Measurements from ENCODE around the gene ELAC1.
"Not testable (repeated sequence)": the region's sequence is repeated elsewhere in the genome, so short reads cannot be mapped to it uniquely, and the experiment has no call there.

The ELAC1 gene, protein sequence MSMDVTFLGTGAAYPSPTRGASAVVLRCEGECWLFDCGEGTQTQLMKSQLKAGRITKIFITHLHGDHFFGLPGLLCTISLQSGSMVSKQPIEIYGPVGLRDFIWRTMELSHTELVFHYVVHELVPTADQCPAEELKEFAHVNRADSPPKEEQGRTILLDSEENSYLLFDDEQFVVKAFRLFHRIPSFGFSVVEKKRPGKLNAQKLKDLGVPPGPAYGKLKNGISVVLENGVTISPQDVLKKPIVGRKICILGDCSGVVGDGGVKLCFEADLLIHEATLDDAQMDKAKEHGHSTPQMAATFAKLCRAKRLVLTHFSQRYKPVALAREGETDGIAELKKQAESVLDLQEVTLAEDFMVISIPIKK

DNA sequence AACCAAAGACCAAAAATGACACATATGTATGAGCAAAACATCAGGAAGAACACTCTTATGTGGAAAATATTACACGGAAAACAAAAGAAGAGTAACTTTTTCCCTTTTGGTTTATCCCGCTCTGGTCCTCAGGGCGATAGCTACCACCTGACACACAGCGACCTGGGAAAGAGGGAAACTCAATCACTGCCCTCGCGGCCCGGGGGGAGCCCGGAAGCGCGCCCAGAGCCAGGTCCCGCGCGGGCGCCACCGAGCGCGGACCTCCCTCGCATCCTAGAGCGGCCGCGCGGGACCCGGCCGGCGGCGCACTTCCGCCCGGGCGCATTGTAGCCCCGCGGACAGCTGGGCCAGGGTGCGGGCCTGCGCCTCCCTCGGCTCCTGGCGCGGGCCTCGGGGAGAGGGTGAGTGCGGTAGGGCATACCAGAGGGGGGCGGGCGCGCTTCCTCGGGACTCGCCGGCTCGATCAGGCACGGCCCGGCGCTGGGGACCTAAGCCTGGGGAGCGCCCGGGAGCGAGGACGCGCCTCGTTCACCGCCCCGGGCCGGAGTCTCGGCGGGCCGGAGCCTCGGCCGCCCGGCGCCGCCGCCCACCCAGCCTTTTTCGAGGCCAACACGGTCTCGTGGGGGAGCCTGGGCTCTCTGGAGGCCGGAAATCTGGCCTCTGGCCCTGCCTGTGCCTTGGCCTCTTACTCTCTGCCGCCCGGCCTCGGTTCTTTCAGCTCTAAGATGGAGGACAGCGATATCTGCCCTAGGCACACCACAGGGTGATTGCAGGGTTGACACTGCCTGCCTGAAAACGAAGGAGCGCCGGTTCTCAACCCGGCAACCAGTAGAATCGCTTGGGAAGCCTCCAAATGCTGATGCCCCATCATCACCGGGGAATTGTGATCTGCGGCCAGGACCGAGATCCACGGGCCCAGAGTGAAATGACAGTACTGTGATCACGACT lies at the start of gene ELAC1:
ELAC1 (plus strand) TSS at position 327 of the 948 bp plus-strand sequence. CDS start 6,365 bp downstream, outside the sequence.
- DNase-seq, result peak; percentile 30

DNA sequence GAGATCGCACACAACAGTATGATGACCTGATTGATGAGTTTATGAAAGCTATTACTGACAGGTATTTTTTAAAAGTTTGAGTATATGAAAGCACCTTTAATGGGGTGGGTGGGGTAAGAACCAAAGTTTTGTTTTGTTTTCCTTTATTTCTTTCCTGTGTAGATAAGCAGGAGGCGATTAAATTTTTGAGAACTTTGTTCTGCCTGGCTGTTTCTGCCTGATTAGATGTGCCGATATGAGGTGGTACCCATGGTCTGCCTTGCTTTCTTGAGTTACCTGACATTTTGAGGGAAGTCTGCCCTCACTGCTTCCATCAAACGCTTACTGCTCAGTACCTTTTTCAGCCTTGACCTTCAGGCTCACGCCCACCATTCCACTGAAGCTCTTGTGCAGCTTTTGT lies 49.7 kb upstream of the ELAC1 start:
- no peak for DNase-seq

DNA sequence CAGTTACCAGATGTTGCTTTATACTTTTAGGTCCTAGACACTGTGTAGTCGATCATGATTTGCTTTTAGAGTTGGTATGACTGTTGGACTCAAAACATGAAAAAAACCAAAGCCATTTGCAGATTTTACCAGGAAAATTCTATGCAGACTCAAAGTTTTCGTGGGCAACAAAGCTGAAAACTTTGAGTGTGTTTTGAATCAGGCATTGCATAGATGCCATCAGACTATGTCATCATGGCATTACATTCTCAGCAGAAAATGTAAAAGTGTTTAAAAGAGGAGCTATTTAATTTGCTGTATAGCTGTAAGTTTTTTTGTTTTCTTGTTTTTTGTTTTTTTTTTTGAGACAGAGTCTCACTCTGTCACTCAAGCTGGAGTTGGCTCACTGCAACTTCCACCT lies 43.5 kb upstream of the ELAC1 start:
- DNase-seq, result no peak

DNA sequence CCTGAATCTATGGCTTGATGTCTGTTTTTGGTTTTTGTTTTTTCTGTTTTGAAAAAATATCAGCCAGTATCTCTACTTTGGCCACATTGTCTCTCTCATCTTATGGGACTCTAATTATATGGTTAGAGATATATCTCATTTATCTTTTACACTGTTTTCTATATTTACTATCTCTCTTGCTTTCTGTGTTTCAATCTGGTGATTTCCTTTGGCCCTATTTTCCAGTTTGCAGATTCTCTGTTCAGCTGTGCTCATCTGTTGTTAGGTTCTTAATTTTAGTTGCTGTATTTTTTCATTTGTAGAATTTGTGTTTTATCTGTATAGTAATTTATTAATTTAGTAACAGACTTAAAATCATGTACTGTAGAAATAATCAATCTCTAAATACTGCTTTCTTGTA lies 41.3 kb upstream of the ELAC1 start:
- no peak for DNase-seq

DNA sequence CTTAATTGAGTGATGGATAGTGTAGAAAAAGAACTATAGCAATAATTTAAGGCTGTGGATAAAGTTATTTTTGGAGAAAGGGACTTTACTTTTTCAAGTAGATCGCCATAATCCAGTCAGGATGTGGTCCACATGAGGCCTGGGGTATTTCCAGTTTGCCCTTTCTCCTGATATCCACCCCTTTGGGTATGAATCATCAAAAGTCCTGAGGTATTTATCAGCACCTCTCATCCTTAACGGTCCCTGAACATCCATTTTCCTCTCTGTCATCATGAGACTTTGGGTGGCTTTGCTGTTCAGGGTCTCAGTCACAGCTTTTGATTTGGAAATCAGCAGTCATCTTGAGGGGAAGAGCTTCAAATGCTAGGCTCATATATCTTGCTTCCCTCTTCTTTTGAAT lies 39.3 kb upstream of the ELAC1 start:
- DNase-seq, result no peak

DNA sequence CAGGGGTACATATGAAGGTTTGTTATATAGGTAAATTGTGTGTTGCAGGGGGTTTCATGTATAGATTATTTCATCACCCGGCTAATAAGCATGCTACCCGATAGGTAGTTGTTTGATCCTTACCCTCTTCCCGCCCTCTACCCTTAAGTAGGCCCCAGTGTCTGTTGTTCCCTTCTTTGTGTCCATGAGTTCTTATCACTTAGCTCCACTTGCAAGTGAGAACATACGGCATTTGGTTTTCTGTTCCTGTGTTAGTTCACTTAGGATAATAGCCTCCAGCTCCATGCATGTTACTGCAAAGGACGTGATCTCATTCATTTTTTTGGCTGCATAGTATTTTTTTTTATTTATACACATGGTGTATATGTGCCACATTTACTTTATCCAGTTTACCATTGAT lies 34.2 kb upstream of the ELAC1 start:
- no peak for DNase-seq

DNA sequence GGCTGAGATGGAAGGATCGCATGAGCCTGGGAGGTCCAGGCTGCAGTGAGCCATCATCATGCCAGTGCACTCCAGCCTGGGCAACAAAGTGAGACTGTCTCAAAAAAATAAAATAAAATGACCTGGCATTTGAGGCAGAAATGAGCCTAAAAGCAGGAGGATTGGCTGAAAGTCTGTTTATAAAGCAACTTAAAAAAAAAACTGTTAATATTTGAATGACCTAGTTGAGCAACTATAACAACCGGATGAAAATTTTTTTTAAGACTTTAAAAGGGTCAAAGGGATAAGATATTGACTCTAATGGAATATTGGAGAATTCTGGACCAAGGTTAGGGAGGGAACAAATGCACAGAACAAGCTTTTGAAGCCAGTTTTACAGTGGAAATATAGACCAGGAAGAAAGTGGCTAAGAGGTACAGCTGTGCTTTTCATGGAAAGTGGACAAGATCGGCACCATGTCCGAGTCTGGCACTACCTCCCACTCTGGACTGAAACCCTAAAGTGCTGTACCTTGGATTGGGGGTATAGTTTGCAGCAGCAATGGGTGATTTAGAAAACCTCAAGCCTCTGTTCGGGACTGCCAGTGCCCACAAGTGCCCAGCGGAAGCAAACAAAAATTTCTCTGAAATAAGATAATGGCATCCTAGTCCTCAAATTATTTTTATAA lies 33.2 kb upstream of the ELAC1 start:
- no peak for DNase-seq

DNA sequence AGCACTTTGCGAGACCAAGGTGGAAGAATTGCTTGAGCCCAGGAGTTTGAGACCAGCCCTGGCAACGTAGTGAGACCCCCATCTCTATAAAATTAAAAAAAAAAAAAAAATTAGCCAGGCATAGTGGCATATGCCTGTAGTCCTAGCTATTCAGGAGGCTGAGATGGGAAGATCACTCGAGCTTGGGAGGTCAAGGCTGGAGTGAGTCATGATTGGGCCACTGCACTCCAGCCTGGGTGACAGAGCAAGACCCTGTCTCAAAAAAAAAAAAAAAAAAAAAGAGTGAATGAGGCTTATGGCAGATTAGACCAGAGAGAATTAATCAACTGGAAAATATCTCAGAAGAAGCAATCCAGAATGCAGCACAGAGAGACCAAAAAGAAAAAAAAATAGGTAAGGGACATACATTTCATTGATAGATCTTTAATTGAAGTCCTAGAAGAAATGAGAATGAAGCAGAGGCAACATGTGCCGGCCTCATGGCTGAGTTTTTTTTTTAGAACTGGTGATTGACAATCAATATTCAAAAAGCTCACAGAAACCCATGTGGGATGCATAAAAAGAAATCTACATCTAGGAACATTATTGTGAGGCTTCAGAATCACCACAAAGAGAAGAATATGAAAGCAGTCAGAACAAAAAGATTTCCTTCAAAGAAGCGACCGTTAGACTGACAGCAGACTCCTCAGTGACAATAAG lies 32.2 kb upstream of the ELAC1 start:
- no peak for DNase-seq

DNA sequence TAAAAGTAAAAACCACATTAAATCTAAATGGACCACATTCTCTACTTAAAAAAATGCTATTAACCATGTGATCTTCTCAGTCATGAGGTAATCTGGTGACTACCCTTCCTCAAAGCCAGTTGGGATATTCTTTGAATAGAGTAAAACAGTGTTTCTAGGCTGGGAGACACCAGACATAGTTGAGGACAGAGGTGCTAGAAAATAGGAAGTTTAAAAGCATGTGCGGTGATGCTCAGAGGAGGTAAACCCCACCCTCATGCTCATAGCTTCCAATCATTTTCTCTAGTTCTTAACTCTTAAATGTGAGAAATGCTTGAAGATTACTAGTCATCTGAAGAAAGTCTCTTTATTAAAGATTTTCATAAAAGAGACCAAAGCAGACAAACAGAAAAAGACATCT lies 30.7 kb upstream of the ELAC1 start:
- no peak for DNase-seq

DNA sequence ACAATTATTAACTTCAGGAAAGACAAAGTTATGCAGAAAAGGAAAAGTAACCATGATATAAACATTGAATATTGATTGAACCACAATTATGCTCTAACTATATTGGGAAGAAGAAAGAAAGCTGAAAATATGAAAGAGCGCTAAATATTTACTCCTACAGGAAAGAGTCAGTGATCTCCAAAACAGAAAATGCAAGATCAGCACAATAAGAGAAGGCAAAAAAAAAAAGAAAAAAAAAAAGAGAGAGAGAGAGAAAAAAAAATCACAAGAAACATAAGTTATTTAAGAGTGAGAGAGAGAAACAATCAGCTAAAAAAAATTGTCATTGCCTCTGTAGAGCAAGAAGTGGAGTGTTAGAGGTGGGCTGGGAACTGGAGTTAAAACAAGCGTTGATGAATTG lies 28.9 kb upstream of the ELAC1 start:
- no peak for DNase-seq

DNA sequence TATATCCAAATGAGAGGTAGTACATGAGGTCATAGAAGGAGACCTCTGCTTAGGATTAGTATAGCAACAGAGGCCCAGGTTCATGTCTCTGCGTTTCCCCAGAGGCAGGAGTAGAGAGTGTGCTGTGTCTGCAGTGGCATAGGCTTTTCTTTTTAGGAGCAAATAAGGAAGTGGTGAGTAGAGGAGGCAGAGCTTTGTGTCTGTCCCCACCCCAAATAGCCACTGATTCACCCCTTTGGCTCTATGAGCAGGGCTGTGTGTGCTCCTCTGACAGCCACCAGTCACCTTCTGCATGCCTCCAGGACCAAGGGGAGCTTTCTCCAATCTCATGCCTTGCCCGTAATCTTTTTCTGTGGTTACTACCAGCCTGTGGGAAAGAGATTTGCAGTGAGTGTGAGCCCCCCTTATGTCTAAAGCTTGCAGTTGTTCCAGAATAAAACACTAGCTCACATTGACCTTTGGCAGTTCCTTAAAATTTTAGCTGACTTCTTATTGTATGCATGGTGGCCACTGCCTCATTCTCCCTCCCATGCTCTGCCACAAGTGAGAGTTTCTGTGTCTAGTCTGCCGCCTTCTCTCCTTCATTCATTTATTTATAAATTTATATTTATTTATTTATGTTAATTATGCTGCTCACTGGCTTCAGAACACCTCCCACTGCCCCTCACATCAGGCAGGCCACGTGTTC lies 23.5 kb upstream of the ELAC1 start:
- DNase-seq, result no peak

DNA sequence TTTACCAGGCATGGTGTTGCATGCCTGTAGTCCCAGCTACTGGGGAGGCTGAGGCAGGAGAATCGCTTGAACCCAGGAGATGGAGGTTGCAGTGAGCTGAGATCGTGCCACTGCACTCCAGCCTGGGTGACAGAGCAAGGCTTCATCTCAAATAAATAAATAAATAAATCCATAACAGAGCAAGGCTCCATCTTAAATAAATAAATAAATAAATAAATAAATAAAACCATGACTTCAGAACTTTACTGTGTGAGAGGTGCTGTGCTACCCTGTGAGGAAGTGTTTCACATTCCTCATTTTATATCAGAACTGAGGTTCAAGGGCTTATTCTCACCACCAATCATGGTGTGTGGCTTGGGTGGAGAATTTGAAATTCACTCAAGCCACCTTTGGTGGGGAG lies 21.9 kb upstream of the ELAC1 start:
- DNase-seq, result not testable (repeated sequence)

DNA sequence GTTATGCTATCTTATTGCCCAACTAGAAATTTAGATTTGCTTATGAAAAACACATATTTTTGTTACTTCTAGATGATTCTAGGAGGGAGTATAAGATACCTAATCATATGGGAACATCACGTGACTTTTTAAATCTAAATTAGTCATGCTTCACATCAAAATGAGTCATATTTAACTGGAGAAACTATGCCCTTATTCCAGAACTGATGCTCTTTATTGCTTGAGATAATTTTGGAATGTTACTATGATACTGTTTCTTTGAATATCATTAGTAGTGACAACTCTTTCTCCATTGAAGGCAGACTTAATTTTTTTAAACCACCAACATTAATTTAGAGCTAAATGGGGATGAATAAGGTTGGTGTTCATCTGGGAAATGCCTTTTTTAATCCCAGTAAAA lies 19.9 kb upstream of the ELAC1 start:
- DNase-seq, result no peak

DNA sequence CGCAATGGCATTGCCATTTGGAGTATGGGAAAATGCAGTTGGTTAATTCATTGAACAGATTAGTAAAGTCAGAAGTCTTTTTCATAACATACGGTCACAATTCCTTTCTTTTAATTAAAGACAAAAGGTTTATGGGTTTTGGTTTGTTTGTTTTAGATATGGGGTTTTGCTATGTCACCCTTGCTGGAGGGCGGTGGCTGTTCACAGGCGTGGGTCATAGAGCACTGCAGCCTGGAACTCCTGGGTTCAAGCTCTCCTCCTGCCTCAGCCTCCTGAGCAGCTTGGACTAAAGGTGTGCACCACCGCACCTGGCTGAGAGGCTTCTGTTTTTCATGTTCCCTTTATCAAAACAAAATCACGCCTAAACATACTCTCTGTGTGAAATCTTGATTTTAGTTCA lies 18.7 kb upstream of the ELAC1 start:
- no peak for DNase-seq

DNA sequence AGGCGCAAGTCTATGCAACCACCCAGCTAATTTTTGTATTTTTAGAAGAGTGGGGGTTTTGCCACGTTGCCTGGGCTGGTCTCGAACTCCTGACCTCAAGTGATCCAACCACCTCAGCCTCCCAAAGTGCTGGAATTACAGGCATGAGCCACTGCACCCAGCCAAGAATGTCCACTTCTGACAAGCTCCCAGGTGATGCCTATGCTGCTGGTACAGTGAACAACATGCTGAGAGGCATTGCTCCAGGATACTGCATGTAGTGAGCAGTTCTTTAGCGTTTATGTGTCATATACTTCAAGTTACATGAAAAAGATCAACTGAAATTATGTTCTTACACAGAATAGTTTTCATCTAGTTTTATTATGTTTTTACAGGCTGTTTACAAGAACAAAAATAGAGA lies 17.2 kb upstream of the ELAC1 start:
- no peak for DNase-seq

DNA sequence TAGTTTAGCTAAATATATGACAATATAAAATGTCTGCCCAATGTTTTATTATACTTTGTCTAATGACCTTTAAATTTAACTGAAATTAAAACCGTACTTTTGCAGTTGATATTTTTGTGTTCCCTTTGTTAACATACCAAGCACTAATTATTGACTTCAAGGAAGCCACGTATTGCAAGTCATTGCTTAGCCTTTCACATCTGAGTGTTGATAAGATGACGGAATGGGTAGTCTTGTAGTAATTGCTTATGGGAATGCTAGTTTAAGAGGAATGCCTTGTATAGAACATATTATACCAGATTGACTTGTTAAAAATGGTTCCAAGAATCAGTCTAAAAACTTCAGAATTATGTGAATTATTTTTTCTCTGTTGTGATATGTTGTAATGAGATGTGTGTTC lies 14.0 kb upstream of the ELAC1 start:
- no peak for DNase-seq

DNA sequence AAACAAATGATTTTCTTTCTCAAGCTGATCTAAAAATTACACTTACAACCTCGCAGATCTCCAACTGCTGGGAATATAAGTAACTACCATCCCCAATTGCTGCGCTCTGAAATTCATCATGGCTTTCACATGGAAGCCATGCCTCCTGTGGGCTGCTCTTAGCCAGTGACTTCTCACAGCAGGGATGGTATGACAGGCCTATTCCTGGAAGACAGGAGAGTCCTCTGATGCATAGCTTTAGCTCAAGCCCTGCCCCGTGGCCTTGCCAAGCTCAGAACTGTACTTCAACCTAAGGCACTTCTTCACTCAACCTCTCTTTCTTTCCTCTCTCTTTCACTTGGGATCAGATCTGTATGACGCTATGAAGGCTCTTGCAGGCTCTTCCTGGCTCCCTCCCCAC lies 12.6 kb upstream of the ELAC1 start:
- DNase-seq, result no peak

DNA sequence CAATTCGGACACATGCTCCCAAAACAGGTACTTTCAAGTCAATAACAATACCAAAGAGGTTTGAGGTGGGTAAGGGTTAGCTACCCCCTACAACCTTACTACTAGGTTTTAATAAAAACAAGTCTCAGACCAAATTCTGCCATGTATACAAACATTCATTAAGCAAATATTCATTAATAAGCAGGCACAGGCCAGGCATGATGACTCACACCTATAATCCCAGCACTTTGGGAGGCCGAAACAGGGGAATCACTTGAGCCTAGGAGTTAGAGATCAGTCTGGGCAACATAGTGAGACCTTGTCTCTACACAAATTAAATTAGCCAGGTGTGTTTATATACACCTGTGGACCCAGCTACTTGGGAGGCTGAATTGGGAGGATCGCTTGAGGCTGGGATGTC lies 11.7 kb upstream of the ELAC1 start:
- no peak for DNase-seq

DNA sequence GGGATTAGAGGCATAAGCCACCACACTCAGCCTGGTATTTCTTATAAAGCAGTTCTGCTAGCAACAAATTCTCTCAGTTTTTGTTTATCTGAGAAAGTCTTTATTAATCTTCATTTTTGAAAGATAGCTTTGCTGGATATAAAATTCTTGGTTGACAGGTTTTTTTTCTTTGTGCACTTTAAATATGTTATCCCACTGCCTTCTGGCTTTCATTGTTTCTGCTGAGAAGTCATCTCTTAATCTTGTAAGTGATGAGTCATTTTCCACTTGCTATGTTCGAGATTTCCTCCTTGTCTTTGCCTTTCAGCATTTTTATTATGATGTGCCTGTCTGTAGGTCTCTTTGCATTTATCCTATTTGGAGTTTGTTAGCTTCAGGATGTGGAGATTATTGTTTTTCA lies 5.9 kb upstream of the ELAC1 start:
- no peak for DNase-seq

DNA sequence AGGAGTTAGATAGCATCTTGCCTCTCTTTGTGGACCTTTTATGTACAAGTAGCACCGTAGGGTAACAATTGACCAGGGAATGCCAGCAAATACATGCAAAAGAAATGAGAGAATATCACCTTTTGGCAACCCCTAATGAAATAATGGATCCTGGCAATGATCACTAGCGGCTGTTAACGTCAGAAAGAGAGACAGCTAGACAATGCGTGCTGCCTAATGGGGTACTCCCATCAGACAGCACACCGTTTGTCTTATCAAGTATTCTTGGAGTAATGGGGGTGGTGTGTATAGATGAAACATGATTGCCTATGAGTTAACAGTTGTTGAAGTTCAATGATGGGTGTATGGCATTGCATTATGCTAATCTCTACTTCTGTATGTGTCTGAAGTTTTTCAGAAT lies 1.6 kb downstream of the ELAC1 start:
- no peak for DNase-seq

DNA sequence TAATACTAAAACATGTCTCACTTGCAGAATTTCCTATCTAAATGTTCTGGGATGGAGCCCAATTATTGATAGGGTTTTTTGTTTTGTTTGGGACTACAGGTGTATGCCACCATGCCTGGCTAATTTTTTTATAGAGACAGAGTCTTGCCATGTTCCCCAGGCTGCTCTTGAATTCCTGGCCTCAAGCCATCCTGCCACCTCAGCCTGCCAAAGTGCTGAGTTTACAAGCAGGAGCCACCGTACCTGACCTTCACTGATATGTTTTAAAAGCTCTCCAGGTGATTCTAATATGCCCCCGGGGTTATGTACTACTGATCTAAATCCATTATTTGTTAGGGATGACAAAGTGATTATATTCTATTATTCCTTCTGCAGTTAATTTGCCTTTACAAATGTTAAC lies 2.2 kb downstream of the ELAC1 start:
- no peak for DNase-seq

DNA sequence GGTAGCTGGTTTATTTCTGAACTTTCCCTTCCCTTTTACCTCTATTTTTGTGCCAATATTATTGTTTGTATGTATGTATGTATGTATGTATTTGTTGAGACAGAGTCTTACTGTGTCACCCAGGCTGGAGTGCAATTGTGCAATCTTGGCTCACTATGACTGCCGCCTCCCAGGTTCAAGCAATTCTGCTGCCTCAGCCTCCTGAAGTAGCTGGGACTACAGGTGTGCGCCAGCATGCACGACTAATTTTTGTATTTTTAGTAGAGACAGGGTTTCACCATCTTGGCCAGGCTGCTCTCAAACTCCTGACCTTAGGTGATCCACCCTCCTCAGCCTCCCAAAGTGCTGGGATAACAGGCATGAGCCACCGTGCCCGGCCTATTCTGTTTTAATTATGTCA lies 4.6 kb downstream of the ELAC1 start:
- not testable (repeated sequence) for DNase-seq
